ENCODE data around the gene PEX16.
A peak's percentile ranks its signal among the peaks of the same experiment; 100 is the strongest.

PEX16 gene

GRCh38 chr11:45932217-45932616, 14.5 kb upstream of the PEX16 start:
- FAIRE-seq = no peak
- DNase-seq (ENCODE audit: insufficient read length, low spot score) = no peak

GRCh38 chr11:45931739-45932138, 14.1 kb upstream of the PEX16 start:
- no peak for FAIRE-seq
- DNase-seq (ENCODE audit: insufficient read length, low spot score) = no peak

GRCh38 chr11:45930951-45931570, 13.4 kb upstream of the PEX16 start:
- no peak for DNase-seq (ENCODE audit: insufficient read length, low spot score)
- FAIRE-seq = peak; percentile 37

DNA sequence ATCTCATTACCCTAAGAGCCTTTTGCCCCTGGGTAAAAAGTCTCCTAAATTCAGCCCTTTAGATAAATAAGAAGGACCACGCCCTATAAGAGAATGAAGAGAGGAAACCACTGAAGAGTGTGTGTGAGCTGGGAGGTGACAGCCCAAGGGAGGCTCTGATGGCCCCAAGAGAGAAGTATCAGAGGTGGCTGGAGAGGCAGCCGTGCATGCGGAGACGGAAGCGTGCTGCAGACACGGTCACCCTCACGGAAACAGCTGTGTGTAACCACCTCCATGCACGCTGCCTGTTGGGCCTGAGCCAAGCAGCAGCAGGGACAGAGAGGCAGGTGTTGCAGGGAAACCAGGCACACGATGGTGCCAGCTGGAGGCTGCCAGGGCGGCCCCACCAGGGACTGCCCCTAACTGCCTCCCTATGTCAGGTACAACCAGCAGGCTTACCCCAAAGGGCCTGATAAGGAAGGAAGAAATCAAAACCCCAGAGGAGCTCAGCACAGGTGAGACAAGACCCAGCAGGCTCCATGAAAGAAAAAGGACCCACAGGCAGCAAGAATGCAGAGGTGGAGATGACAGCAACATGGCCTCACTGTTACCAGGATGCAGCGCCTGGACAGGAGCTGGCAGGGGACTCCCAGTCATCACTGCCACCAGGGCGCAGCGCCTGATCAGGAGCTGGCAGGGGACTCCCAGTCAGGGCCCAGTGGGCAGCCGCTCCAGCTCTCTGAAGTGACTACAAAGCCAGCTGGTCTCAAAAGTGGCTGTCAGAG, 12.5 kb upstream of the PEX16 start:
- peak; percentile 96 for FAIRE-seq
- peak; percentile 91 for DNase-seq (ENCODE audit: insufficient read length, low spot score)

DNA sequence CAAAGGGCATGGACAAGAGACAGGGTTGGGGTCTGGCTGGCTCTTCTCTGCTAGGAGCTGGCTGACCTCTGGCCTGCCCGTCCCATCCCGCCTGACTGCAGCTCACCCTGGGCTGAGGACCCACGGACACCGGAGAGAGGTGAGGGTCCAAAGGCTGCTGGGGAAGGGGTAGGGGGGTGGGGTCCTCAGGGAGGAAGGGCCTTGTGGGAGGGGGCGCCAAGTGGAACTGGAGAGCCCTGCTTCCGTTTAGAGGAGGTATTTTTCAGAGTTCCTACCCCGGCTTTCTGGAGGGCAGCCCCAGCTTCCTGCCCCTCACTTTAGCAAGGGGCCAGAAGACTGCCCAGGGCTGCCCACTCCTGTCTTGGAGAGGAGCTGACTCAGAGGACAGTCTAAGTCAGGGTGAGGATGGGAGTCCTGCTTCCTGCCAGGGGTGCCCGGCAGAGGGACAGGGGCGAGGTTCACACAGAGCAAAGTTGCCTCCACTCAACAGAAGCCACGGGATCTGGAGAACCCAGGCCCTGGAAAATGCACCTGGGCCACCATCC, 11.9 kb upstream of the PEX16 start:
- no peak for FAIRE-seq
- DNase-seq (ENCODE audit: insufficient read length, low spot score) = no peak

DNA sequence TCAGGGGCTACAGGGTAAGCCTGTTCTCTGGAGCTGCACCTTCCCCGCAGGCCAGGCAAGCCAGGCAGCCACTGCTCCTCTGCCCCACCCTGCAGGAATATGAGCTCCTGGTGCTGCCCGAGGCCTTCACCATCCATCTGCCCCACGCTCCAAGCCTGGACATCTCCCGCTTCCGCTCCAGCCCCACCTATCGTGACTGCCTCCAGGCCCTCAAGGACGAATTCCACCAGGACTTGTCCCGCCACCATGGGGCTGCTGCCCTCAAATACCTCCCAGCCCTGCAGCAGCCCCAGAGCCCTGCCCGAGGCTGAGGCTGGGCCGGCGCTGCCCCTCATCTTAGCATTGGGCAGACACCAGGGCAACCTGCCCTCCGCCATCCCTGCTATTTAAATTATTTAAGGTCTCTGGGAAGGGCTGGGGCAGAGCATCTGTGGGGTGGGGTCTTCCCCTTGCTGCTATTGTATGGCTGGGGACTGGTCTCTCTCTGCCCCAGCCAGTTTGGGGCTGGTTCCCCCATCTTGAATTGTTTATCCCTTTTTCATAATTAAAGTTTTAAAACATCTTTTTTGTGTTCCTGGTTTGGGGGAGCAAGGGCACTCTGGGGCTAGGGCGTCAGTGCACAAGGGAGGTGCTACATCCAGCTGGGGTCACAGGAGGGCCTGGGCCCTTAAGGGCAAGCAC, 11.0 kb upstream of the PEX16 start:
- no peak for FAIRE-seq
- no peak for DNase-seq (ENCODE audit: insufficient read length, low spot score)

GRCh38 chr11:45927684-45928413, 10.2 kb upstream of the PEX16 start:
- FAIRE-seq (no peak), DNase-seq (ENCODE audit: insufficient read length, low spot score) (no peak)

- no peak for FAIRE-seq
- no peak for DNase-seq (ENCODE audit: insufficient read length, low spot score)
These were observed 9.6 kb upstream of the PEX16 start for GRCh38 chr11:45927332-45927683.

GRCh38 chr11:45926536-45927331, 9.1 kb upstream of the PEX16 start:
- FAIRE-seq = no peak
- no peak for DNase-seq (ENCODE audit: insufficient read length, low spot score)

DNA sequence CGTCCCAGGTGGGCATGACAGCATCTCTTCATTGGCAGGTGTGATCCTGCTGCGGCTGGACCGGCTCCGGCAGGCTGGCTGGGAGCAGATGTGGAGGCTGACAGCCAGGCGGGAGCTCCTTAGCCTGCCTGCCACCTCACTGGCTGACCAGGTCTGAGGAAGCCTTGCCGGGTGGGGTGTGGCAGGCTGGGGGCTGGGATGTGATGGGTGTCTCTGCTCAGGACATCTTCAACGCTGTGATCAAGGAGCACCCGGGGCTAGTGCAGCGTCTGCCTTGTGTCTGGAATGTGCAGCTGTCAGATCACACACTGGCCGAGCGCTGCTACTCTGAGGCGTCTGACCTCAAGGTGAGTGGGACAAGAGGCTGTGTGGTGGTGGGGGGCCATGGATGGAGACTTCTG, 8.3 kb upstream of the PEX16 start:
- no peak for DNase-seq (ENCODE audit: insufficient read length, low spot score)
- no peak for FAIRE-seq

- DNase-seq (ENCODE audit: insufficient read length, low spot score) (no peak), FAIRE-seq (no peak)
These were observed 7.9 kb upstream of the PEX16 start for GRCh38 chr11:45925550-45925949.

GRCh38 chr11:45924927-45925326, 7.2 kb upstream of the PEX16 start:
- no peak for DNase-seq (ENCODE audit: insufficient read length, low spot score)
- FAIRE-seq = no peak

GRCh38 chr11:45924036-45924915, 6.6 kb upstream of the PEX16 start:
- FAIRE-seq (no peak), DNase-seq (ENCODE audit: insufficient read length, low spot score) (no peak)

- no peak for DNase-seq (ENCODE audit: insufficient read length, low spot score)
- no peak for FAIRE-seq
These were observed 4.9 kb upstream of the PEX16 start, which contains the start of gene LARGE2 for GRCh38 chr11:45922425-45923082. TSS of gene LARGE2 (plus strand) at chr11:45922656. CDS start at chr11:45922883, 227 bp downstream.

DNA sequence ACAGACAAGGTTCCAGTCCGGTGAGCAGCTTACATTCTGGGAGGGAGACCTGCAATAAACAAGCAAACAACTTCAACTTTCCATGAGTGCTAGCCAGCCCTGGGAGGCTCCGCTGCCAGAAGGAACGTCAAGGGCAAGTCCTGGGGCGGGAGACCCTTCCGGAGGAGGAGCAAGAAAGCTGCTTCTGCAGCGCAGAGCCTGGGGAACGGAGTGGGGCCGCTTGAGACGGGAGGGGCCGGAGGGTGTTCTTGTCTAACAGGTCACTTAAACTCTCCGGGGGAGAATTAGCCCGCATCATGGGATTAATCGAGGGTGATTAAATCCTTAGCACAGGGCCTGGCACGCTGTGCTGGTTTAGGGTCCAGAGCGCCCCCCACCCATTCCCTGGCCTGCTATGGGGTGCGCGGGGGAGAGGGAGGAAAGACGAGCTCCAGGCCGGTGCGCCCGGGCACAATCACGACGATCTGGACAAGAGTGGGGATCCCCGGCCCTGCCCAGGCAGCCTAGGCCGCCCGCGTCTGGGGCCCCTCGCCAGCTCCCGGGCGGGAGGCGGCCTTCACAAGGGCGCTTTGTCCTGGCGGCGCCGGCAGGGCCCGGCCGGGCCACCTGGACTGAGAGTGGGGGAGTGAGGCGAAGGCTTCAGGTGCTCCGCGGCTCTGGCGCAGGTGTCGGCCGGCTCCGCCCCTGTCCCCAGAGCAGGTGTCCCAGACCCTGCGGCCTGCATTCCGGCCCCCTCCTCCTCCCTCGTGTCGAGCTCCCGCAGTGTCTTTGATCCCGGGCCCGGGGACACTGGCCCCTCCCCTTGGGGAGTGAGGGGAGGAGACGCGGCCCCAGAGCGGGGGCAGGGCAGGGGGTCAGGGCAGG, 4.1 kb upstream of the PEX16 start:
- DNase-seq (ENCODE audit: insufficient read length, low spot score) = no peak
- no peak for FAIRE-seq

DNA sequence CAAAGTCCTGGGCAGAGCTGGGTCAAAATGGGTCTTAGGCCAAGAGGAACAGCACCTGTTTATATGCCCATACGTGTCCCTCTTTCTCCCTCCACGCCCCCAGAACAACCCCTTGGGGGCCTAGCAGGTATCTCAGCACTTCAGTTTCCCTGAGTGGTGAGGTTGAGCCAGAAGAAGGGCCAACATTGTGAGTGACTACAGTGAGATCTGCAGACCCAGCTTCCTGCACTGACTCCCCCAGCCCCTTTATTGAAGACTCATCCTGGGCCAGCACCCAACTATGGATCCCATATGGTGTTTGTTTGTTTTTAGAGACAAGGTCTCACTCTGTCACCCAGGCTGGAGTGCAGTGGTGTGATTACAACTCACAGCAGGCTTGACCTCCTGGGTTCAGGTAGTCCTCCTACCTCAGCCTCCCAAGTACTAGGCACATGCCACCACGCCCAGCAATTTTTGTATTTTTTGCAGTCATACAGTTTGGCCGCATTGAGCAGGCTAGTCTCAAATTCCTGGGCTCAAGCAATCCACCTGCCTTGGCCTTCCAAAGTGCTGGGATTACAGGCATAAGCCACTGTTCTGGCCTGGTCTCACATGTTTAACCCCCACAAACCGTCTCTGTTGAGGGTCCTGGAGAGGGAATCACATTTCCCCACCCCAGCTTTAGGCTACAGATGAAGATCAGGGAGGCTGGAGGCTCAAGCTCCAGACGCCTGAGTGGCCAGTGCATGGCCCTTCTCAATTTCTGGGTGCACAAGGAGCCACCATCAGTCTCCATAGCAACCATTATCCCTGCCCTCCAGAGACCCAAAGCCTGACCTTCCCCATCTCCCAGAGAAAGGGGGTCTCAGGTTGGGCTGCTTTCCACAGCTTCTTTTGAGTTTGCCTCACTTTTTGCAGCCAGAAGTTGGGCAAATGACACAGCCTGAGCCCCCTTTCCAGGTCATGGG, 3.1 kb upstream of the PEX16 start:
- DNase-seq (ENCODE audit: insufficient read length, low spot score) (no peak), FAIRE-seq (no peak)

Measured in GM19239 (cell line).